ENCODE measurements around the gene RNF31. TPM values are rescaled to one million over a fixed set of nuclear protein-coding genes. Genes with fewer than 3 reads are reported as not detected.
A peak's percentile ranks its signal among the peaks of the same experiment; 100 is the strongest.

RNF31 gene
- total and polyA plus RNA-seq, 7 donors = 43.3 to 81.5 (median 55.7) TPM

DNA sequence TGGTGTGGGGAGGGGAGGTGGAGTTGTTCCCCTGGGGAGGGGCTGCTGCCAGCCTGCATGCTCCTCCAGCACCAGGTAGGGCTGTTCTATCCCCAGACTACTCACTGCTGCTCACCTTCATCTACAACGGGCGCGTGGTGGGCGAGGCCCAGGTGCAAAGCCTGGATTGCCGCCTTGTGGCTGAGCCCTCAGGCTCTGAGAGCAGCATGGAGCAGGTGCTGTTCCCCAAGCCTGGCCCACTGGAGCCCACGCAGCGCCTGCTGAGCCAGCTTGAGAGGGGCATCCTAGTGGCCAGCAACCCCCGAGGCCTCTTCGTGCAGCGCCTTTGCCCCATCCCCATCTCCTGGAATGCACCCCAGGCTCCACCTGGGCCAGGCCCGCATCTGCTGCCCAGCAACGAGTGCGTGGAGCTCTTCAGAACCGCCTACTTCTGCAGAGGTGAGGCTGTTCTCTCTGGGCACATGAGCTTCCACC, 17.3 kb downstream of the RNF31 start:
- DNase-seq (peak in 1 of 2 donors; percentile 49), ATAC-seq (no peak)
- Histone ChIP-seq H3K4me1 (peaks cover 19% of the 10 kb centered on the region), H3K36me3 (ENCODE audit: insufficient read depth in 1 of 2, low read depth in 1 of 2) (peaks cover 13 to 64% of the 10 kb centered on the region in 2 donors), H3K4me3 (no peak overlapping the region), H3K9me3 (no peaks in the 10 kb centered on the region), H3K27me3 (ENCODE audit: insufficient read depth in 3 of 3, low read length in 2 of 3) (peaks cover 0 to 3% (median 0%) of the 10 kb centered on the region in 3 donors), H3K27ac (no peak overlapping the region)
- intact Hi-C loops (cut with DNase I) = no loop called here
- 90 to 93% (median 93%) methylated on average over 14 of the region's 14 CpGs for WGBS, 3 donors
- TF ChIP-seq, protein P1, sequence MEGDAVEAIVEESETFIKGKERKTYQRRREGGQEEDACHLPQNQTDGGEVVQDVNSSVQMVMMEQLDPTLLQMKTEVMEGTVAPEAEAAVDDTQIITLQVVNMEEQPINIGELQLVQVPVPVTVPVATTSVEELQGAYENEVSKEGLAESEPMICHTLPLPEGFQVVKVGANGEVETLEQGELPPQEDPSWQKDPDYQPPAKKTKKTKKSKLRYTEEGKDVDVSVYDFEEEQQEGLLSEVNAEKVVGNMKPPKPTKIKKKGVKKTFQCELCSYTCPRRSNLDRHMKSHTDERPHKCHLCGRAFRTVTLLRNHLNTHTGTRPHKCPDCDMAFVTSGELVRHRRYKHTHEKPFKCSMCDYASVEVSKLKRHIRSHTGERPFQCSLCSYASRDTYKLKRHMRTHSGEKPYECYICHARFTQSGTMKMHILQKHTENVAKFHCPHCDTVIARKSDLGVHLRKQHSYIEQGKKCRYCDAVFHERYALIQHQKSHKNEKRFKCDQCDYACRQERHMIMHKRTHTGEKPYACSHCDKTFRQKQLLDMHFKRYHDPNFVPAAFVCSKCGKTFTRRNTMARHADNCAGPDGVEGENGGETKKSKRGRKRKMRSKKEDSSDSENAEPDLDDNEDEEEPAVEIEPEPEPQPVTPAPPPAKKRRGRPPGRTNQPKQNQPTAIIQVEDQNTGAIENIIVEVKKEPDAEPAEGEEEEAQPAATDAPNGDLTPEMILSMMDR (IDR thresholded peaks at IDR 0.05) = no peak

DNA sequence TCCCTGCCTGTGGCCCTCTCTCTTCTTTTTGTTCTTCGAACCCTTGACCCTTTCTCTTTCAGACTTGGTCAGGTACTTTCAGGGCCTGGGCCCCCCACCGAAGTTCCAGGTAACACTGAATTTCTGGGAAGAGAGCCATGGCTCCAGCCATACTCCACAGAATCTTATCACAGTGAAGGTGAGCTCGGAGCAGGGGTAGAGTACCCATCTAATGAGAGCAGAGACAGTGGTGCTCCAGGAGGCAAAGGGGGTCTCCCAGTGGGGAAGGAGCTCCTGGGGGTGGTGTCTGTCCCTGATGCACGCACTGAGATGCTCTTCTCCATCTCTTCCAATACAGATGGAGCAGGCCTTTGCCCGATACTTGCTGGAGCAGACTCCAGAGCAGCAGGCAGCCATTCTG, 18.5 kb downstream of the RNF31 start:
- ATAC-seq (no peak), DNase-seq (no peak)
- Histone ChIP-seq H3K9me3 (no peaks in the 10 kb centered on the region), H3K27me3 (ENCODE audit: insufficient read depth in 3 of 3, low read length in 2 of 3) (peaks cover 0 to 14% (median 0%) of the 10 kb centered on the region in 3 donors), H3K27ac (no peak overlapping the region), H3K4me1 (peaks cover 16% of the 10 kb centered on the region), H3K4me3 (no peak overlapping the region), H3K36me3 (ENCODE audit: insufficient read depth in 1 of 2, low read depth in 1 of 2) (peaks cover 13 to 52% of the 10 kb centered on the region in 2 donors)
- 87 to 96% (median 93%) methylated on average over 5 of the region's 5 CpGs for WGBS, 3 donors
- TF ChIP-seq, protein P1 (IDR thresholded peaks at IDR 0.05) = no peak
- intact Hi-C loops (cut with DNase I) = no loop called here

DNA sequence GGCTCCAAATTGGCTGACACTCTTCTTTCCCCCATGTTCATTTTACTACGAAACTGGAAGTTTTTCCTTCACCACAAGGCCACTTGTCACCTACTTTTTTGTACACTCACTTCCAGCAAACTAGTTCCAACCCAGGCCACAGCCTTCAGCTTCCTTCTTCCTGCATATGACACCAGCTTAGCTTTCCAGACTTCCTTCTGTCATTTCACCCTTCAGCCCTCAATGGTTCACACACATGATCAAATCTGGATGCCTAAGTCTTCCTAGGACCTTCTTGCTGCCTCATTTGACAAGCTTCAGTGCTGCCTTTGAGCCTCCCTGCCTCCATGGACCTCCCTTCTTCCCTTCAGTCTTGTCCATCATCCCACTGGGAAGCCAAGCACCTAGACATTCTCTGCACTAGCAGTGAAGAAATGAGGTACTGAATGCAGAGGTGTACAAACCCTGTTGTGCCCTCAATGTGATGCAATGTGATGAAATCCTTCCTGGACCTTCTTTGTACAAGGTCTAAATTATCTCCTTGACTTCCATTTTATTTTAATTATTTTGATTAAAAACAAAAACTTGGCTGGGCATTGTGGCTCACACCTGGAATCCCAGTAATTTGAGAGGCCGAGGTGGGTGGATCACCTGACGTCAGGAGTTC, 20.3 kb downstream of the RNF31 start:
- TF ChIP-seq, protein P1 (IDR thresholded peaks at IDR 0.05) = no peak
- ATAC-seq (no peak), DNase-seq (no peak)
- intact Hi-C loops (cut with DNase I) = no loop called here
- no peaks in the 10 kb centered on the region for H3K9me3 ChIP-seq
- H3K4me3 ChIP-seq = no peak overlapping the region
- WGBS, 3 donors = 85 to 95% (median 88%) methylated on average over 3 of the region's 3 CpGs
- peaks cover 12% of the 10 kb centered on the region for H3K4me1 ChIP-seq
- no peak overlapping the region for H3K27ac ChIP-seq
- peaks cover 0 to 32% (median 0%) of the 10 kb centered on the region in 3 donors for H3K27me3 ChIP-seq (ENCODE audit: insufficient read depth in 3 of 3, low read length in 2 of 3)
- peaks cover 13 to 50% of the 10 kb centered on the region in 2 donors for H3K36me3 ChIP-seq (ENCODE audit: insufficient read depth in 1 of 2, low read depth in 1 of 2)

DNA sequence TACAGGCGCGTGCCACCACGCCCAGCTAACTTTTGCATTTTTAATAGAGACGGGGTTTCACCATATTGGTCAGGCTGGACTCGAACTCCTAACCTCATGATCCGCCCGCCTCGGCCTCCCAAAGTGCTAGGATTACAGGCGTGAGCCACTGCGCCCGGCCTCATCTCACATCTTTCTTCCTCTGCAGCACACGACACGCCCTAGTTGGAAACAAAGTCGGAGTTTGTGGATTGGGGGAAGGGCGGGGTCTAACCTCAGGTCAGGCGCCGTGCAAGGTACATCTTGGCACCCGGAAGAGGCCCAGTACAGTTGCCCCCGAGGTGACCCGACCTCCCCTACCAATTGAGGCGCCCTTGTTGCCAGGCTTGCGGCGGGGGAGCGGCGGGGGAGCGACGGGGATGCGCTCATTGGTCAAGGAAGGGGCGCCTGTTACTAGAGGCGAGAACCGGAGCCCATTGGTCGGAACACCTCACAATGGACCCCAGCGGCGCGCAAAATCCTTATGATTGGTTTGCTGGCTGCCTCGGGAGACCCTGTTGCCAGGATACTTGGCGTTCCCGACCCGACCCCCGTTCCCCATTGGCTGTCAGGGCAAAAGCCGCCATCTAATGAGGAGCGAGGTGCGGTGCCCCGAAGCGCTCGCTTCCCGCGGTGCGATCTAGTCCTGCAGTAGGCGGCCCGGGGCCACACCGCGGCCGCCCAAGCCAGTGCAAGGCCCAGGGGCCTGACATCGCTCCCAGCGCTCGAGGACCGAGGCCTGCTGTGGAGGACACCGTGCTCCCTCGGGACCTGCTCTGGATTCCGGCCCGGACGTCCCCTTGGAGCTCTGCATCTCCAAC, 24.3 kb downstream of the RNF31 start, which contains the start of gene REC8:
Gene REC8, plus strand, starts transcription at position 659 of the 839 bp plus-strand sequence. CDS start 473 bp downstream, outside the sequence.
- Histone ChIP-seq H3K4me3 (peak within 1 kb of the TSS; percentile 40), H3K9me3 (no peaks in the 10 kb centered on the region), H3K27me3 (ENCODE audit: insufficient read depth in 3 of 3, low read length in 2 of 3) (peaks cover 0 to 36% (median 0%) of the 10 kb centered on the region in 3 donors), H3K4me1 (peaks cover 11% of the 10 kb centered on the region), H3K27ac (no peak within 1 kb of the TSS), H3K36me3 (ENCODE audit: insufficient read depth in 1 of 2, low read depth in 1 of 2) (peaks cover 3 to 16% of the 10 kb centered on the region in 2 donors)
- DNase-seq (peak; percentile 57 to 79), ATAC-seq (peak; percentile 37 to 69 (median 65))
- 7 to 11% (median 11%) methylated on average over 62 to 63 of the region's 63 CpGs for WGBS, 3 donors
- intact Hi-C loops (cut with DNase I) = no loop called here
- TF ChIP-seq, protein P1 (IDR thresholded peaks at IDR 0.05) = no peak
